Cerebellar cortex (tissue), 1 donor: Measurements from ENCODE around the gene SAP30BP.
"Not testable (repeated sequence)": the region's sequence is repeated elsewhere in the genome, so short reads cannot be mapped to it uniquely, and the experiment has no call there.

Experiments
- DNase-seq: peaks from one replicate; pipeline ENCODE4 v3.0.0-alpha.2; 2015; ENCODE audit warnings: low spot score

SAP30BP gene

DNA sequence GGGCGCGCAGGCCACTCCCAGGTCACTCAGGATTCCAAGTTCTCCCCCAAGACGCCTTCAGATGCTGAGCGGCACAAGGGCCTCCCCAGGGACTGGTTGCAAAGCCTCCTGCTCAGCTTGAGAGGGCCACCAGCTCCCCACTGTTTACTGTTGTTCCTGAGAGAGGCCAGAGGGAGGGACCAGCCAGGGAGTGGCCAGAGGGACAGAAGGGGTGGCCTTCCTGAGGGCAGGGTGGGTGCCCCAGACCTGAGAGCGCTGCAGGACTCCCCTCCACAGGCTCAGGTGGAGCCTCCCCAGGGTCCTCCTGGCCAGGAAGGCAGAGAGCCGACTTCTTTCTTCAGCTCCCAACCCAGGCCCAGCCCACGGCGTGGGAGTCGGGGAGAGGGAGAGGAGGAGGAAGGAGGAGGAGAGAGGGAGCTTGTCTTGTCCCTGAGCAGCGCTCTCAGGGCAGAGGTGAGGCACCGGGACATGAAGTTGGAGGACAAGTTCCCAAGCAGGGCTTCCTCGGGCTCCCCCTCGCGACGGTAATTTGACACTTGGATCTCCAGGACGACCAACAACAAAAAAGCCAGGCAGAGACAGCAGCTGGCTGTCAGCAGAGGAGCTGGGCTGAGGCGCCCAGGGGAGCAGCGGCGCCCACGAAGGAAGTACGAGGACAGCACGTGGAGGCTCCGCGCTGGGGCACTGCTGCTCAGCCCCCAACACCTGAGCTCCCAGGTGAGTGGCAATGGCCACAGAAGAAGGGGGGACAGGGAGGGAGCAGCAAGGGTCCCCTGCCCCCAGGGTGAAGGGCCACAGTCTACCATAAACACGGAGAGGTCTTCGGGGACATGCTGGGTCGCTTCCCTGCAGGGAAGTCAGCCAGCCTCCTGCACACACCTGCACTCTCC lies 33.4 kb upstream of the SAP30BP start:
- peak; percentile 83 for DNase-seq

DNA sequence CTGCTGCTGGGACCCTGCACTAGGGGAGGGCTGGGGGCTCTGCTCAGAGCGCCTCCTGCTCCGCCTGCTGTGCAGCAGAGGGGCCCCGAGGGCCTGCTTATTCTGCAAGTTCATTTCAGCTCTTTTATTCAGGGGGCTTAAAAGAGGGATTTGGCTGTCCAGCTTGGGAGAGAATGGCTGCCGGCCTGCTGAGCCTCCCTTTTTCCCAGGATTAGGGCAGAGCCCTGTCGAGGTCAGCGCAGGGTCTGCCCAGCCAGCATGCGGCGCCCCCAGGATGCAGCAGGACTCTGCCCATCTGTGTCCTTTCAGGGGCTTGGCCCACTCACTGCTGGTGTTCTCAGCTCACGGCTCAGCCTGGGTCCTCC lies 32.8 kb upstream of the SAP30BP start:
- DNase-seq: no peak

DNA sequence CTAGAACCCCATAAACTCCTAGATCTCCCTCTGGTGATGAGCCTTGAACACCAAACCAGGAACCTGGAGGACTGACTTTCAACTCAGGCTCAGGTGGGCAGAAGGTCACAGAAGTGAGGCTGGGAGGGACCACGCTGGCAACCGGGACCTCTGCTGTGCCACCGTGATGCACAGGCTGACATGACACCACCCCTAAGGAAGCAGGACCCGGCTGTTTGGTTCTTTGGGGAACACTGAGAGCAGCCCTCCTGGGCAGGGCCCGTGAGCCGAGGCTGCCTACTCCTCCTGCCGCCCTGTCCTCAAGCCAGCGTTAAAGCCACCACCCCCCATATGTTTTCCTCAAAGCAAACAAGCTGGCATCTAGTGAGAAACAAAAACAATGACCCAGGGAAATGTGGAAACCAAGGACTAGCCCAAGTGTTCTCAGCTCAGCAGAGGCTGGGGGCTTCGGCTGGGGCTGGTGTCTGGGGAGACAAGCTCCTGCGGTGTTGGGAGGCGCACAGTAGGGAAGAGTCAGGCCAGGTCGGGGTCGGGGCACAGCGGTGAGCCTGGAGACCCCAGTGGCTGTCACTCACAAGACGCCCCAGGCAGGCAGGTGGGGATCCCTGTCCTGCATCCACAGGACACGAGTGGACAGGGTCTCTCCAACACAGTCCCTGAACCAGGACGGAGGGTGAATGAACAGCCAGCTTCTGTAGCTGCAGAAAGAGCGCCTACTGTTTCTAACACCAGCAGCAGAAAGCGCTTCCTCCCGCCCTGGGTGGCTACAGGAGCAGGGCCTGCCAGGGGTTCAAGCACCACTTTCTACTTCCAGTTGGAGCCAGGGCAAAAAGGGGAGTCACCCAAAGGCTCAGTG lies 32.2 kb upstream of the SAP30BP start:
- peak; percentile 29 for DNase-seq

DNA sequence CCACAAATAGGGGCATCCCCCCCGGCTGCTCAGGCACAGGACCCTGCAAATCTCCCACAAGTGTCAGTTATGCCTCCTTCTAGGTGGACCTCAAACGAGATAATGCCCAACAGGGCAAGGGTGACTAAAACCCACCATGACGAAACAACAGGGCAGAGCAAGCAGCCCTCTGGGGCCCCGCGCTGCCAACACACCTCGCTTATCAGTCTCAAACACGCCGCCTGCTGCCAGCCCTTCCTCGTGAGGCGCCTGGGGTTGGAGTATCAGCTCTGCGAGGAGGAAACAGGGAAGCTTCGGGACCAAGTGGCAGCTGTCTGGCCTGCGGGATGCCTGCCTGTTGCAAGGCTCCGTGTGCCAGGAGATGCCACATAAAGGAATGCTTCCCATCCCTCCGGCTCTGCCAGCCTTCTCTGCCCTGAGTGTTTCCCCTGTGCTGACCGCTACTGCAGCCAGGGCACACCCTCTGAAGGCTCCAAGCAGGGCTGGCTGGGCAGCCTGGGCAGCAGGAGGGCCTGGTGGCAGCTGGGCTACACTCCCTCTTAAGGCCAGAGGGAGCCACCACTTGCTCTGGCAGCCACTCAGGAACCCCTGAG lies 31.4 kb upstream of the SAP30BP start:
- DNase-seq: peak; percentile 96

DNA sequence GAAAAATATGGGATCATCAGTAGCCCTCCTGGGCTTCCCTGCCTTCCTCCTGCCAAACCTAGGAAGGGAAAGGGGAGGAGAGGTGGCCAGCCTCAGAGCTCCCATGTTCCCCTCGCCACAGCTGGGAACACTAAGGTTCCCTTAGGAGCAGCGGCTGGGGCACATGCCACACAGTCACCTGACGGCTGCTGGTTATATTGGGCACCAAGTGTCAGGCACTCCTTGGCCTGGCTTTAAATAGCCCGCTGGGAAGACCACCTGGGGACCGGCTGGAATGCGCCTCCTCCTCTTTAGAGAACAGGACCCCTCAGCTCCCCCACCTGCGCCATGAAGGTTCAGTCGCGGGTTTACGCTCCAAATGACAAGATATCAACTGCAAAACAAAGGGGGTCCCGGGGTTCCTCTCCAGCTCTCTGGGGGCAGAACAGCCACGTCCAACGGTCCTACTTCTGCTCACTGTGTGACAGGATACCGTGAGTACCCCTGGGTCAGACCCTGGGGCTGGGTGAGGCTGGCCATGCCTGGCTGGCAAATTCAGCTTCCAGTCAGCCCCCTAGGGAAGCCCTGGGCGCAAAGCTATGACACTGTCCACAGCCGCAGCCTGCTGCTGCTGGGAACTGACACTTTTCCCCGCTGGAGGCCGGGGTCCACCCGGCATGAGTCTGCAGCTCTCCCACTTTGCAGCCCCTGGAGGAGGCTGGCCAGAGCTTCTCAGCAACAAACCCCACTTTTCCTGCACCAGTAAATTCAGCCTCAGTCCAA lies 30.6 kb upstream of the SAP30BP start:
- DNase-seq: no peak

DNA sequence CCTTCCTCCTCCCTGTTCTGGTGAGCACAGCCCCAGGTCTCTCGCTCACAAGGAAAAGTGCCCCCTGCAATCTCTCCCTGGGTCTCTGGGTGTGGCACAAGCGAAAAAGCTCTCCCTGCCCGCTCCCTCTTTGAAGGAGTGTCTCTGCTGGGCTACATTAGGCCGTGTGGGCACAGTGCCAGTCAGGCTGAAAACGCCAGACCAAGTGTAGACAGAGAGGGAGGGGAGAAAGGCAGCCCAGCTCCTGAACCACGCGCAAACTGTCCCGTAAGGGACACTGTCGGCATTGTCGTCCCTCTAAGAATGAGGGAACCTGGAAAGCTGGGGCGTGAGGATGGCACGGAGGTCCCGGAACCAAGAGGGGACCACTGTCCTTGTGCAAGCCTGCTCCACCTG lies 30.0 kb upstream of the SAP30BP start:
- peak; percentile 27 for DNase-seq

DNA sequence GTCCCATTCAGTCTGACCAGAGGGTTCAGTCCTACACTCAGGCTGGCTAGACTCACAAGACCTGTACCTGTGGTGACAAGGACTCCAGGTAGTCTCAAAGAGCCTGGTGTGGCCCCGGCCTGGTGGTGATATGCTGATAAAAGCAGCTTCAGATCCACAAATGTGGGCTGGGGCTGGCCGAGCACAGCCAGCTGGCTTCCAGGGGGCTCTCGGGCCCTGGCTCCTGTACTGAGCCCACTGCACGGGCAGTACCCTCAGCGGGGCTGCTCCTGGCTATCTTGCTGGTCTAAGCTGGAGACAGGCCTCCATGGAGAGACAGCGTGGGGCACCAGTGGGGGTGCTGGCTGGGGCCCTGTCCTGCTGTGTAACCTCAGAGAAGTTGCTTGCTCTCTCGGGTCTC lies 29.6 kb upstream of the SAP30BP start:
- DNase-seq: no peak

DNA sequence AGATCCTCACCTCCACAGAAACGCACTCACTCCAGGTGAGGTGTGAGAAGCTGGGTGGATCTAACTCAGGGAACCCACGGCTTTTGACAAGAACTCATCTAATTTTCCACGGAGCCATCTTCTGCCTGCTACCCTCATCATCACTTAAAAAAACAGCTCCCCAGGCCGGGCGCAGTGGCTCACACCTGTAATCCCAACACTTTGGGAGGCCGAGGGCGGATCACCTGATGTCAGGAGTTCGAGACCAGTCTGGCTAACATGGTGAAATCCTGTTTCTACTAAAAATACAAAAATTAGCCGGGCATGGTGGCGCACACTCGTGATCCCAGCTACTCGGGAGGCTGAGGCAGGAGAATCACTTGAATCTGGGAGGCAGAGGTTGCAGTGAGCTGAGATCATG lies 29.1 kb upstream of the SAP30BP start:
- DNase-seq: not testable (repeated sequence)

DNA sequence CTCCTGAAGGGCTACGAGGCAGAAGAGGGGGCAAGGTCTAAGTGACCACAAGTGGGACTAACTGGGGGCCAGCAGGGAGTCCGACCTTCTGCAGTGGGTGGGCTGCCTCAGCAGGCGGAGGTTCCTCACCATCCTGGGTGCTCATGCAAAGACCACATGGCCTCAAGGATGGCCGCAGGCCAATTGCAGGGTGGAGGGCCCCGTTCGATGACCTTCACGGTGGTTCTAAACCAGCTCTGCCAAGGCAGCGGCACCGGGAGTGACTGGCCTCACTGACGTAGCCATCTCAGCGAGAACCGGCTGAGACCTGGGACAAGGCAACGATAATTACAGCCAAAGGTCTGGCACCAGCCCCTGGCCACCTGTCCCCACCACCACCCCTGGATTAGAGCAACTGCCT lies 28.2 kb upstream of the SAP30BP start:
- DNase-seq: no peak

DNA sequence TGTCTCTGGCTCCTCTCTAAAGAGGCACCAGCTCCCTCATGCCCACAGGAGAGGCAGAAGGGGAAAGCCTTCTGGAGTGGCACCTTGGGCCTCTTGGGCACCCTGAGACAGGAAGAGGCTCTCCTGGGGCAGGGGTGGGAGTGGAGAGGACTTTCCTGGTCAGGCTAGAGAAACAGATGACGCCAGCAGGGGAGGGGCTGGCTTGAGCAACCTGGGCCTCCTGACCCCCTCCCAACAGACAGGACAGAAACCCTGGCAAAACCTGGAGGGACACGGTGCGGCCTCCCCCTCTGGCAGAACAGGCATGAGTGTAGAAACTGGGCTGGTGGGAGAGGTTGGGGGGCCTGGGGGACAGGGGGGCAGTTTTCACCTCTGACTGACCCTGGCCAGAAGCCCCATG lies 27.8 kb upstream of the SAP30BP start:
- DNase-seq: no peak

DNA sequence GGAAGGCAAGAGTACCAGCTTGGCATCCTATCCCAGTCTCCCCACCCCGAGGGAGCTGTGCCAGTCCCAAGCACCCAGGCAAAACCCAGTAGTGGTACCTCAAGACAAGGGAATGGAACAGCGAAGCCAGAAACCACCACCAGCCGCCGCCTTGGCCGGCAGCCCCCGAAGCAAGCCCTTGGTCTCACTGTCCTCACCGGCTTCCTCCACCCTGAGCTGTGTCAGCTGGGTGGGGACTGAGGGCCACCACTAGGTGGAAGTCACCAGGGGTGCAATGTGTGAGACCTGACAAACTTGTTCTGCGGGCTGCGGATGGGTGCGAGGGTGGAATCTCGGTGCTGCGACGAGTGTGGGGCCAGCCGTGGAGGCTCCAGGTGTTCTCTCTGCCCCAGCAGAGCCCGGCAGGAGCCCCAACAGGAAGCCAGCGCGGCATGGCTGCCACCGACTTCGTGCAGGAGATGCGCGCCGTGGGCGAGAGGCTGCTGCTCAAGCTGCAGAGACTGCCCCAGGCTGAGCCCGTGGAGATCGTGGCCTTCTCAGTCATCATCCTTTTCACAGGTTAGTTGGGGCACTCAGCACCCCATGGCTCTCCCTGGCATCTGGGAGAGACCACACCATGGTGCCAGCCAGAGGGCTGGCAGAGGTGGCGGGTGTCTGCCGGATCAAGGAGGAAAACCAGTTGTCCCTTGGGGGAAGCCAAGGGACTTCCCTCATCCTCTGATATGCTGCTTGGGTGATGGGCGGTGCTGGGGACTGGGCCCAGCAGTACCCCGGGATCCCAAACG lies 27.2 kb upstream of the SAP30BP start:
- DNase-seq: no peak

DNA sequence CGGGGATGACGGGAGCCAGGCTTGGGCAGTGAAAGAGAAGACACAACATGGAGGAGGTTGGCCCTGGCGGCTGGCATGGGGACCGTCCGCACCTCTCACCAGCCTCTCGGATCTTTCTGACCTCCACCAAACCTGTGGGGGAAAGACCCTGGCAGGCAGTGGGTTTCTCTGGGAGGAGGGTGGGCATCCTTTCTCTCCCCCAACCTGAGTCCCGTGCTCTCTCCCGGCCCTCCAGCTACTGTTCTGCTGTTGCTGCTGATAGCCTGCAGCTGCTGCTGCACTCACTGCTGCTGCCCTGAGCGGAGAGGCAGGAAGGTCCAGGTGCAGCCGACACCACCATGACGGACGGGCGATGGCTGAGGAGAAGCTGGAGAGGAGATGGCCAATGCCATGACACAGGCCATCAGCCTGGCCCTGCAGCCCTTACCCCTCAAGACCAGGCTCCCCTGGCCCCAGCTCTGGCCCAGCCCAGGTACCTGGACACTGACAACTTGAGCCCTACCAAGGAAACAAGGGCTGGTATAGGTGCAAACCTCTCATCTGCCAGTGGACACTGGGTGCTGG lies 26.5 kb upstream of the SAP30BP start:
- no peak for DNase-seq

DNA sequence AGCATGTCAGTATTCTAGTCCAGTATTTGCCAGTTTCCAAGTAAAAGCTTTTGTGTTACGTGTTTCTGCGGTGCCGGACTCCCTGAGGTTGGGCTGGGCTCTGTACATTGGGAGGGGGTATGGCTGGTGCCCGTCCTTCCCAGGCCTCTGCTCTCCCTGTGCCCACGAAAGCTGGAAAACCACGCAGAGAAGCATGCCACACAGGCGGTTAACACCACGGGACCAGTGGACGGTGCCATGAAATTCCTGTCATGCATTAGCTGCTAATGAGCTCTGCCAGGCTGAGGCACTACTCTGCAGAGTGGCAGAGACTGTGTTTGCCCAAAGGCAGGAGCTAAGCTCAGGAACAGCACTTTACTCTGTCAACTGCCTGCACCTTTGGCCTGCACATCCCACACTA lies 25.8 kb upstream of the SAP30BP start:
- no peak for DNase-seq

DNA sequence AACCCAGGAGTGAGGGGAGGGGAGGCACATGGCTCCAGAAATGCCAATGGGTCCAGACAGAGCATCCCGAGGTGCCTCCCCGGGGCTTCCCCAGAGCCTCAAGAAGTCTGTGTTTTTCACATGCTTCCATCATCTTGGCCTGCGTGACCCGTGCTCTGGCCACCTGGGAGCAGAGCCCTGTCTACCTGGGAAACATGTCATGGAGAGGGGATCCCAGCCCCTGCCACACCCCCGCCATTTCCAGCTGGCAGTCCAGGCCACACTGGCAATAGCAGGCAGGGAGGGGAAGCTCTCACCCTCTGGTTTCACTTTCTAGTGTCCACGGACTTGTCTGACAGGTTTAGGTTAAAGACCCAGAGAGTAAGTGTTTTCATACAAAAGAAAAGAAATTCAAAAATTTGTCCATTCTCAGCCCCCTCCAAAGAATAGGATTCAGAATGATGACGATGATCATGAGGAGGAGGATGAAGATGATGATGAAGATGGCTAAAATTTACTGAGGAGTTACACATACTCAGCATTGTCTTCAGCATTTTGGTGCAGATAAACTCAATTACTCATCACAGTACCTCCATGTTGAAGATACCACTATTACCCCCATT lies 24.9 kb upstream of the SAP30BP start:
- no peak for DNase-seq

DNA sequence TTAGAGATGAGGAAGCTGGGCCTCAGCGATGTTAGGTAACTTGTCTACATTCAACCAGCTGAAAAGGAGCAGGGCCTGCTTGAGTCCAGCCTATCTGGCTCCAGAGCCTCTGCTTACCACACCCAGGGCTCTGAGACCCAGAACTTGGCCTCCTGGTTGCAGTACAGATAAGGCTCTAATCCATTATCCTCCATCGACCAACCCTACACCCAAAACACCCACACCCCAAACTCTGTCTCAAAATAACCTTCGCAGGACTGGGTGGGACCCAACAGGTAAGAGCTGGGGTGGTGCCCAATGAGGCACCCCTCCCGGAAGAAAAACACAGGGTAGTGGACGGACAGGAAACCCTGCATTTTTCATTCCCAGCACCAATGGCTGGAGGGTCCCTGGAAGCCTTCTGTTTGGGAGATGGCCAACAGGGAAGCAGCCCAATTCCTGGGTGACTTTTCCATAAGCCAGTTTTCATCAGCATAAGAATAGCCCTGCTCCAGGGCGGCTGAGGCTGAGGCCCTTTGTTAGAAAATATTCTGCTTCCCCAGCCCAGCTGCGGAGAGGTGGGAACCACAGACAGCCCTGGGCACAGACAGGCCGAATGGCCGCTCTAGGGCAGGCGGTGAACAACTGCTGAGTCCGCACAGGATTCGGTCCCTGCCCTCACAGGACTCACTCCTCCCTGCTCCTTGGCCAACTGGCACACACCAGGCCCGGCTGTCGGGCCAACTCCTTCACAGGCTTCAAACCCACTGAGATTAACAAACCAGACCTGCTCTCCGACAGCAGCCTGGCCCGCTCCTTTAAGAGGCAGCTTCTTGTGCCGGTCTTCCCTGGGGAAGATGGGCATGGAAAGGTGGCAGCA lies 24.1 kb upstream of the SAP30BP start:
- DNase-seq: peak; percentile 34

DNA sequence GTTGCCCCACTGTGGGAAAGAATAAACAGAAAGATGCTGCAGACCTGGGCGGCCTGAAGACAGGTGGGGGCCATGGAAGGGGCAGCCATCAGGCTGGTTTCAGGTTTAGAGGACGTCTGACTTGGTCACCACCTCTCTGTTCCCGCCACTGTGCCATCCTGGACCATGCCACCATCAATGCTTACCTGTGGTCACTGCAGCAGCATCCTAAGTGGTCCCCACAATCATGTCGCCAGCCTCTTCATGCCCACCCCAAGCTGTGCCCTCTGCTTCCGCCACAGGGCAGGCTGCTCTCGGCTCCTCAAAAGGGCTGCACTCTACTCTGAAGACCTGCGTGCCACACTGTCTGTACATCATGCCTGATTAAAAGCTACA lies 23.5 kb upstream of the SAP30BP start:
- DNase-seq: no peak

DNA sequence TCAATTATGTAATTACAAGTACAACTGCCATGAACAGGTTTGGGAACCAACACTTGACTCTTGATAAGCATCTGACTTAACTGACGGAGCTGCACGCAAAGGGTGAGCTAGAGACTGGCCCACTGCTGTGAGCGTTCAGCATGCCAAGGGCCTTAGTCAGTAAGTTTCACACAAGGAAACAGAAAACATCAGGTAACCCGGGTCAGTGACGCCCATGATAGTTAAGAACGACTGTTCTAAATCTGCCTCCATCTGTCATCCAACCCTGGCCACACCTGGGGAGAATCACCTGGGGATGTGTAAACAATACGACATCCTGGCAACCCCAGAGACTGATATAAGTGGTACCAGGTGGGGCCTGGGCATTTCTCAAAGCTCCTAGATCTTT lies 21.6 kb upstream of the SAP30BP start:
- no peak for DNase-seq

DNA sequence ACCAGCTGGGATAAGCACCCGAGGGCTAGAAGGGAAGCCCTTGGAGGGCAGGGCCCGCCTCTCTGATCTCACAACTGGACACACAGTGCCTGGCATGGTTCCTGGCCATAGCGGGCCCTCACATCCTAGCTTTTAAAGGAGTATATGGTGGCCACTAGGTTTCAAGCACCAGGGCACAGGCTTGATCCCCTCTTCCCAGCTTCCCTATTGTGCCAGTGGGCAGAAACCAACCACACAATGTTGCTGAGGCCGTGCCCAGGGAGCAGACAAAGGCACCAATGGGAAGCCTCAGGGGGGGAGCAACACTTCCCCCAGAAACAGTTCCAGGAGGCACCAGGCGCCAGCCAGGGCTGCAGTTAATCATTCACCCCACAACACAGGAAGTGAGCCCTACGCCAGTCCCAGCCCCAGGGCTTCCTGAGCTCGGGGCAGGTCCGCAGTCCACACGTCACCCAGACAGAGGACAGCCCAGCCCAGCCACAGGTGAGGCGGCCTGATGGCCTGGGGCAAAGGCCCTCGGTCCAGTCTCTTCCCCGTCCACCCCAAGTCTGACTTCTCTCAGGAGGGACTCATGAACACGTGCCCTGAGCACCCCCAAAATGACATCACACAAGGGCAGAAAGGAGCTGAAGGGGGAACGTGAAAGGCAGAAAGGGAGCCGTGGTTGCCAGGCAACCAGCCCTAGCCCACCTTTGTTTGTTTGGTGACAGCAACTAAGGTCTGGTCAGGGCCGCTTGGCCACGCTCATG lies 21.1 kb upstream of the SAP30BP start:
- no peak for DNase-seq

DNA sequence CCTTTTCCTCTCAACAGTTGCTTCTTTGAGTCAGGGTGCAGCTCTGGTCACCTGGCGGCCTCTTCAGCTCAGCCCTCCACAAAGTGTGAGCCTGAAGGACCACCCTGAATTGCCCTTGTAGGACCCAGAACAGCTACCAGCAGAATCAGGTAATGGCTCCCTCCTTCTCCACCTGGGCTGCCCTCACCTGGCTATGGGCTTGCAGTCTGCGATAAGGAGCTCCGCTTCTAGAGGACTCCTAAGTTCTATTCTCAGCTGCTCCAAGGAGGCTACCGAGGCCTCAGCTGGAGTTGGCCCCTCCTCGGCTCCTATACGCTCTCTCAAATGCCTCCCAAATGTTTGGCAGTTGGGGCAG lies 20.5 kb upstream of the SAP30BP start:
- DNase-seq: no peak
